ENCODE data around the gene ACER1.
"Not testable (repeated sequence)": the region's sequence is repeated elsewhere in the genome, so short reads cannot be mapped to it uniquely, and the experiment has no call there.

Gene ACER1

GRCh38 chr19:6357174-6357573, 23.8 kb upstream of the ACER1 start:
- DNase-seq (ENCODE audit: low spot score) = no peak

DNA sequence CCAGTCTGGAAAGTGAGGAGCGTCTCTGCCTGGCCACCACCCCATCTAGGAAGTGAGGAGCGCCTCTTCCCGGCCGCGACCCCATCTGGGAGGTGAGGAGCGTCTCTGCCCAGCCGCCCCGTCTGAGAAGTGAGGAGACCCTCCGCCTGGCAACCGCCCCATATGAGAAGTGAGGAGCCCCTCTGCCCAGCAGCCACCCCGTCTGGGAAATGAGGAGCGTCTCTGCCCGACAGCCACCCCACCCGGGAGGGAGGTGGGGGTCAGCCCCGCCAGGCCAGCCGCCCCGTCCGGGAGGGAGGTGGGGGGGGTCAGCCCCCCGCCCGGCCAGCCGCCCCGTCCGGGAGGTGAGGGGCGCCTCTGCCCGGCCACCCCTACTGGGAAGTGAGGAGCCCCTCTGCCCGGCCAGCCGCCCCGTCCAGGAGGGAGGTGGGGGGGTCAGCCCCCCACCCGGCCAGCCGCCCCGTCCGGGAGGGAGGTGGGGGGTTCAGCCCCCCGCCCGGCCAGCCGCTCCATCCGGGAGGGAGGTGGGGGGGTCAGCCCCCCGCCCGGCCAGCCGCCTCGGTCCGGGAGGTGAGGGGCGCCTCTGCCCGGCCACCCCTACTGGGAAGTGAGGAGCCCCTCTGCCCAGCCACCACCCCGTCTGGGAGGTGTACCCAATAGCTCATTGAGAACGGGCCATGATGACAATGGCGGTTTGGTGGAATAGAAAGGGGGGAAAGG, 22.1 kb upstream of the ACER1 start:
- DNase-seq (ENCODE audit: low spot score) = not testable (repeated sequence)

DNA sequence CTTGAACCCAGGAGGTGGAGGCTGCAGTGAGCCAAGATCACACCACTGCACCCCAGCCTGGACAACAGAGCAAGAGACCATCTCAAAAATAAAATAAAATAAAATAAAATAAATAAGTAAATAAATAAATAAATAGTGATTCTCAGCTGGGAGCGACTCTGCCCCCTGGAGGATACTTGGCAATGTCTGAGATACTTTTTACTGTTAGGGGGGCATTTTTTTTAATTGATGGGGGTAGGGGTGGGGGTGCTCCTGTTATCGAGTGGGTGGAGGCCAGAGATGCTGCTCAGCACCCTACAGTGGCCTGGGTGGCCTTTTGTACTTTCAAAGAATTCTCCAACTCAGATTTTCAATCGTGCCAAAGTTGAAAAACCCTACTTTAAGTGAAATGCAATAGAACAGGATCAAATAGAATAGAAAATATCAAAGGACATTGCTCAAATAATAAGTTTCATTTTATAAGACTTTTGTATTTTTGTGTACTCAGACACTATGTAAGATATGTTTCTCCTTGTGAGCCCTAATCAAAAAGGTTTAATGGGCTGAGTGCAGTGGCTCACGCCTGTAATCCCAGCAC, 20.8 kb upstream of the ACER1 start:
- no peak for DNase-seq (ENCODE audit: low spot score)

DNA sequence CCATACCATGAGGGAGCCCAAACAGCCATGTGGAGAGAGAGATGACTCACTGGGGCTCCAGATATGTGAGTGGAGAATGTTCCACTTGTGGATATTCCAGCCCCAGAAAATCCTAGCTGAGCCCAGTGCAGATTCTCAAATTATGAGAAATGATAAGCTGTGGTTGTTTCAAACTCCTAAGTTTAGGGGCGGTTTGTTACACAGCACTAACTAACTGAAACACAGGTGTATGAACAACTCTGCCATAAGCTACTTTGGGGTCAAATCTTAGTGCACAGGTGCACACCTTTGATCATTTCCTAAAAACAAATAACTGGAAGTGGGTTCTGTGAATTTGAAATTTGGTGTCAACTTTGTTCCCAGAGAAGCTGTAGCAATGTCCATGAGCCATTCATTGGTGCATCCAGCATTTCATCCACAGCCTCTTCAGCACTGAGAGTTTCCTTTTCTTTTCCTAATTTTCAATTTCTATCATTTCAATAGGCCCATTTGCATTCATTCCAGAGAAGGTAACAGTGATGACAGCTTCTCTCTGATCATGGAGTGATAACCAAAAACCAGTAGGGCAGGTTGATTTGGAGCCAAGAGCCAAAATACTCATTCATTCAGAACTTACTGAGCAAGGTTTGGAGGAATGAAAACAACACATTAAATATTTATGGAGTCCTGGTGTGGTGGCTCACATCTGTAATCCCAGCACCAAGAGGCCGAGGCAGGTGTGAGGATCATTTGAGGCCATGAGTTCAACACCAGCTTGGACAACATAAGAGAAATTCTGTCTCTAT, 19.2 kb upstream of the ACER1 start:
- no peak for DNase-seq (ENCODE audit: low spot score)

GRCh38 chr19:6350688-6351087, 17.3 kb upstream of the ACER1 start:
- no peak for DNase-seq (ENCODE audit: low spot score)

GRCh38 chr19:6349271-6349670, 15.9 kb upstream of the ACER1 start:
- not testable (repeated sequence) for DNase-seq (ENCODE audit: low spot score)

DNA sequence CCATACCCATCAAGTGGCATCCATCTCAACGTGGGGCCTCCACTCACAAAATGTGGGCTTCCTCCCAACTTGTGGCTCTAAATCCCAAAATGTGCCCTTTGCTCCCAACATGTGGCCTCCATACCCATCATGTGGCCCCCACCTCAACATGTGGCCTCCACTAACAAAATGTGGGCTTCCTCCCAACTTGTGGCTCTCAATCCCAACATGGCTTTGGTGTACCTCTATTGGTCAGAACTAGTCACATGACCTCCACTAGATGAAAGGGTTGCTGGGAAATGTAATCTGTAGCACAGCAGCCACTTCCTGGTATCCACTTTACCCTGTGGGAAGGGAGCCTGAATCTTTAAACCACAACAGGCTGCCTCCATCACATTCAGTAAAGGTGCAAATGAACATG, 10.1 kb upstream of the ACER1 start:
- no peak for DNase-seq (ENCODE audit: low spot score)

DNA sequence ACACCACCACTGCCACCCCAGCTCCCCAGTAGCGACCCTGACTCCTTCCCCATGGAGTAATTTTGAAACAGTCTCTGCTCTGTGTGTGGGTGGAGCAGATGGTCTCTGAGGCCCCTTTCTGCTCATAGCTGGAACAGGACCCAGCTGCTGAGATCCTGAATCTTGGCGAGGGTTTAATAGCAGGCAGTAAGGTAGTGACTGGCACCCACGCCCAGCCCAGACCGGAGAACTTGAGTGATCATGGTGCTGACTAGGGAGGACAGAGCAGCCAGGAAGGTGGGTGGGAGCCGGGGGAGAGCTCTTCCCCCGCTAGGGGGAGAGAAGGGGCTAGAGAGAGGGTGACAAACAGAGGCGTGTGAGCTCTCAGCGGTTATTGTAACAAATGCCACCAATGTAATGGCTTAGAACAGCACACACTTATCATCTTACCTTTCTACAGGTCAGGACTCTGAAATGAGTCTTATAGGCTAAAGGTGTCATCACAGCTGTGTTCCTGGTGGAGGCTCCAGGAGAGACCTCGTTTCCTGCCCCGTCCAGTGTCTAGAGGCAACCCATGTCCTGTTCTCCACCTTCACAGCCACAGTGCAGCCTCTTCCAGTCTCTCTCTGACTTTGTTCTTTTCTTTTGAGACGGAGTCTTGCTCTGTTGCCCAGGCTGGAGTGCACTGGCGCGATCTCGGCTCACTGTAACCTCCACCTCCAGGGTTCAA, 7.2 kb upstream of the ACER1 start:
- no peak for DNase-seq (ENCODE audit: low spot score)

DNA sequence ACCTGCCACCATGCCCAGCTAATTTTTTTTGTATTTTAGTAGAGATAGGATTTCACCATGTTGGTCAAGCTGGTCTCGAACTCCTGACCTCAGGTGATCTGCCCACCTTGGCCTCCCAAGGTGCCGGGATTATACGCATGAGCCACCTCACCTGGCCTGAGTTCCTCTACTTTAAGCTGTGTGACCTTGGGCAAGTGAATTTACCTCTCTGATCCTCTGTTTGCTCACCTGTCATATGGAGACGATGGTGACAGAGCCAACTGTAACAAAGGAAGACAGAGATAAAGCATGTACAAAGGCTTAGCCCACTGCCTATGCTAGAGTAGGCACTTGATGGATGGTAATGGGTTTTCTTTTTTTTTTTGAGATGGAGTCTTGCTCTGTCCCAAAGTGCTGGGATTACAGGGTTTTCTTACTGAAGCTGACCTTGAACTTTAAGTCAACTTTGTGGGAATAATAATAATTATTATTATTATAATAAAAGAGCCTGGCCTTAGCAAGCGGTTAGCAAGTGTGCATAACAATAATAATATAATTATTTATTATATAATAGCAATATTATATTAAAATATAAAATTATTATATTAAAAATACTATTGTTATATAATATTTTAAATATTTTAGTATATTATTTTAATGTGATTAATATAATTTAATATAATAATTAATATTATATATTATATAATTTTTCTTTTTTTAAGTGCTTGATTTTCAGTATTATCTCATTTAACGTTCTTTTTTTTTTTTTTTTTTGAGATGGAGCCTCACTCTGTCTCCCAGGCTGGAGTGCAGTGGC, 1.3 kb upstream of the ACER1 start:
- no peak for DNase-seq (ENCODE audit: low spot score)

DNA sequence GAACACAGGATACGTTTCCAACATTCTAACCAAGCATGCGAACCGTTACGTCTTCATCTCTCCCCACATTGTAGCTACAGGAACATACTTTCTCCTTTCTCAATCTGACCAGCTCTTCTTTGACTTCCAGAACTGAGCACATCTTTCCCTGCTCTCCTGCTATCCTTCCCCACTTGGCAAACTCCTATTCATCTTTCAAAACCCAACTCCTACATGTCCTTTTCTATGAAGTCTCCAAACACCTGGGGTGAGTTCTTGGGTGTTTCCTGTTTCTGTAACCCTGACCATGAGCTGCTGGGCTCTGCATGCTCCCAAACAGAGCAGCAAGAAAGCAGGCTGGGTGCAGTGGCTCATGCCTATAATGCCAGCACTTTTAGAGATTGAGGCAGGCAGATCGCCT, 6.6 kb downstream of the ACER1 start:
- DNase-seq (ENCODE audit: low spot score) = no peak

- no peak for DNase-seq (ENCODE audit: low spot score)
These were observed 7.8 kb downstream of the ACER1 start for GRCh38 chr19:6325614-6326013.

- no peak for DNase-seq (ENCODE audit: low spot score)
These were observed 8.7 kb downstream of the ACER1 start for GRCh38 chr19:6324757-6325156.

DNA sequence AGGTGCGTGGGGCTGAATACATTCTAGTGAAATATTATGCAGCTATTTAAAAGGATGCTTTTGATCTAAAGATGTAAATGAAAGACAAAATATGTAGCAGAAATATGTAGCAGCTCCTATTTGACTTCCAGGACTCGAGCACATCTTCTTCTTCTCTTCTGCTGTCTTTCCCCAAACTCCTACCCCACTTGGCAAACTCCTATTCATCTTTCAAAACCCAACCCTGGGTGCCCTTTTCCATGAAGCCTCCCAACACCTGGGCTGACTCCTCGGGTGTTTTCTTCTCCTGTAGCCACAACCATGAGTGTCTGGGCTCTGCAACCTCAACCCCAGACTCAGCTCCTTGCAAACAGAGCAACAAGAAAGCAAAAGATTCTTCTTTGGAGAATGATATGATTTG, 11.1 kb downstream of the ACER1 start:
- DNase-seq (ENCODE audit: low spot score) = no peak

GRCh38 chr19:6319376-6319775, 14.0 kb downstream of the ACER1 start:
- DNase-seq (ENCODE audit: low spot score) = no peak

GRCh38 chr19:6318772-6319171, 14.6 kb downstream of the ACER1 start:
- no peak for DNase-seq (ENCODE audit: low spot score)

- DNase-seq (ENCODE audit: low spot score) = not testable (repeated sequence)
These were observed 17.8 kb downstream of the ACER1 start for GRCh38 chr19:6315646-6316045.

DNA sequence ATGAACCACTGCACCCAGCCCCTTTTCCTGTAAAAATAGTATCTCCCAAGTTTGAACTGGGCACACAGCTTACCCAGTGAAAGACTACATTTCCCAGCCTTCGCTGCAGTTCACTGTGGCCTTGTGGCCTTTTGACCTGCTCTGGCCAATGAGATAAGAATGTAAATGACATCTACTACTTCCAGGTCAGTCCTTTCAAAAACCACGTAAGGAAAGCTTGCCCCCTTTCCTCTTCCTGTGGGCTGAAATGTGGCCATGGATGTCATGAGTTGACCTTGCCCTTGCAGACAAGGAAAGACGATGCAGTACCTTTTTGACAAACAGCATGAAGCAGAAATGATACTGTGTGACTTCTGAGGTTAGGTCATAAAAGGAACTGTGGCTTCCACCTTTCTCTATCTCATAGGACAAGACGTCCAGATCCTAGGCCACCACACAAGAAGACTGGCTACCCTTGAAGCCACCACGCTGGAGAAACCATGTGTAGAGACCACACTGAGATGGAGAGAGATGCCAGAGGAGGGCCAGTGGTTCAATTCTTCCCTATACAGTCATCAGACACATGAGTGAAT, 19.9 kb downstream of the ACER1 start:
- DNase-seq (ENCODE audit: low spot score) = no peak

DNA sequence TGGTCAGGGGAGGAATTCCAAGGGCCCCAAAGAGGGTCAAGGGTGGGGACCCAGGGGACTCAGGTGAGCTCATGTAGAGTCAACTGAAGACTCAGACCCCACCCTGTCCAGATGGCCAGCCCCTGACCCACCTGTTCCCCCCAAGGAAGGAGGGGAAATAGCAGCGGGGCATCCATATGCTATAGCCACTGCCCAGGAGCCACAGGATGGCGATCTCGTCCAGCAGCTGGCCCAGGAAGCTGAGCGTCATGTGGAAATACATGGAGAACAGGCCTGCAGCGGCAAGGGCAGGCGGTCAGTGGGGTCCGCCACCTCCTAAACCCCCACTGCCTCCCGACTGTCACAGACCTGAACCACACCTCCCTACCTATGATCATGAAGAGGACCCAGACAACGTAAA, 21.4 kb downstream of the ACER1 start:
- no peak for DNase-seq (ENCODE audit: low spot score)

- DNase-seq (ENCODE audit: low spot score) = no peak
These were observed 35.0 kb downstream of the ACER1 start for GRCh38 chr19:6298413-6298812.

DNA sequence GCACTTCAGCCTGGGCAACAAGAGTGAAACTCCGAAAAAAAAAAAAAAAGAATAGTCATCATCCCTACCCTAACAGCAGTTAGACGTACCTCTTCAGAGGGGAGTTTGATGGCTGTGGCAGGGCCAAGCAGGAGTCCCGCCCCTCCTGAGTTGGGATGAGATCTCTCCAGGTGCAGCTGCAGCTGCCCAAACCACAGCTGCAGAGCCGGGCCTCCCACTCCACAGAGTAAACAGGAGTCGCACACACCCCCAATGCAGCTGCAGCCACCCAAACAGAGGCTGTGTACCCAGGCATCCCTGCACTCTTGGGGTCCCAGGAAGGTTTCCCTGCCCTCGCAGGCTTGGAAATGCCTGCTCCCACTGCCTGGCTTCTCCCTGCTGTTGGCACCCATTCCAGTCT, 36.2 kb downstream of the ACER1 start:
- no peak for DNase-seq (ENCODE audit: low spot score)

GRCh38 chr19:6292006-6292405, 41.4 kb downstream of the ACER1 start:
- no peak for DNase-seq (ENCODE audit: low spot score)

DNA sequence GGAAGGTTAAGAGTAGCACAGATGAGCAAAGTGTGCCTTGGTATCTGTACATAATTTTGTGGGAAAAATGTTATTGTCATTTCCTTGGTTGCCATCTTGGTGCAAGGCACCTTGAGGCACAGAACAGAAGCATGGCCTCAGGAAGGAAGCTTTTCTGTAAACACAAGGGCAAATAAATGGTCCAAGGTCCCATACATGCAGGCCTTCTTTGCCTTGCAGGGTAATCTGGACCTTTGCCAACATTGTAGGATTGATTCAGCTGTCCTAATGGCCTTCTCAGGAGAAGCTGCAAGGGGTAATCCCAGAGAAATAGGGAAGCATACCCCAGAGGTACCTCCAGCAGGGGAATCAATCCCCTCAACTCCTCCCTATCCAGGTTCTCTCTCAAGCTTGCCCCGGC, 44.7 kb downstream of the ACER1 start:
- DNase-seq (ENCODE audit: low spot score) = no peak
